Measurements from ENCODE around the gene CCDC86.
"Not testable (repeated sequence)": the region's sequence is repeated elsewhere in the genome, so short reads cannot be mapped to it uniquely, and the experiment has no call there.

CCDC86 gene

GRCh38 chr11:60821827-60822599 is 19.9 kb upstream of the CCDC86 start:
- H3K4me3 ChIP-seq (replicated peaks; ENCODE audit: insufficient read depth, low read length): no peak overlapping the region
- no peaks in the 10 kb centered on the region for H3K27me3 ChIP-seq (ENCODE audit: insufficient read depth, poor library complexity, severe bottlenecking)
- no peak for TF ChIP-seq SPI1 (IDR thresholded peaks at IDR 0.05; ENCODE audit: borderline replicate concordance, low read depth)
- TF ChIP-seq GABPA (IDR thresholded peaks at IDR 0.05; ENCODE audit: low read depth): no peak
- no peak for TF ChIP-seq CTCF (IDR thresholded peaks at IDR 0.05; ENCODE audit: insufficient read depth, low read length)
- TF ChIP-seq, protein P1, sequence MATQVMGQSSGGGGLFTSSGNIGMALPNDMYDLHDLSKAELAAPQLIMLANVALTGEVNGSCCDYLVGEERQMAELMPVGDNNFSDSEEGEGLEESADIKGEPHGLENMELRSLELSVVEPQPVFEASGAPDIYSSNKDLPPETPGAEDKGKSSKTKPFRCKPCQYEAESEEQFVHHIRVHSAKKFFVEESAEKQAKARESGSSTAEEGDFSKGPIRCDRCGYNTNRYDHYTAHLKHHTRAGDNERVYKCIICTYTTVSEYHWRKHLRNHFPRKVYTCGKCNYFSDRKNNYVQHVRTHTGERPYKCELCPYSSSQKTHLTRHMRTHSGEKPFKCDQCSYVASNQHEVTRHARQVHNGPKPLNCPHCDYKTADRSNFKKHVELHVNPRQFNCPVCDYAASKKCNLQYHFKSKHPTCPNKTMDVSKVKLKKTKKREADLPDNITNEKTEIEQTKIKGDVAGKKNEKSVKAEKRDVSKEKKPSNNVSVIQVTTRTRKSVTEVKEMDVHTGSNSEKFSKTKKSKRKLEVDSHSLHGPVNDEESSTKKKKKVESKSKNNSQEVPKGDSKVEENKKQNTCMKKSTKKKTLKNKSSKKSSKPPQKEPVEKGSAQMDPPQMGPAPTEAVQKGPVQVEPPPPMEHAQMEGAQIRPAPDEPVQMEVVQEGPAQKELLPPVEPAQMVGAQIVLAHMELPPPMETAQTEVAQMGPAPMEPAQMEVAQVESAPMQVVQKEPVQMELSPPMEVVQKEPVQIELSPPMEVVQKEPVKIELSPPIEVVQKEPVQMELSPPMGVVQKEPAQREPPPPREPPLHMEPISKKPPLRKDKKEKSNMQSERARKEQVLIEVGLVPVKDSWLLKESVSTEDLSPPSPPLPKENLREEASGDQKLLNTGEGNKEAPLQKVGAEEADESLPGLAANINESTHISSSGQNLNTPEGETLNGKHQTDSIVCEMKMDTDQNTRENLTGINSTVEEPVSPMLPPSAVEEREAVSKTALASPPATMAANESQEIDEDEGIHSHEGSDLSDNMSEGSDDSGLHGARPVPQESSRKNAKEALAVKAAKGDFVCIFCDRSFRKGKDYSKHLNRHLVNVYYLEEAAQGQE (IDR thresholded peaks at IDR 0.05; ENCODE audit: insufficient replicate concordance, low read depth): no peak
- TF ChIP-seq POLR2AphosphoS5 (IDR thresholded peaks at IDR 0.05; ENCODE audit: low read depth): no peak
- H3K27ac ChIP-seq (replicated peaks): no peak overlapping the region
- DNase-seq (ENCODE audit: low read depth in 1 of 2, low spot score in 1 of 2): no peak

DNA sequence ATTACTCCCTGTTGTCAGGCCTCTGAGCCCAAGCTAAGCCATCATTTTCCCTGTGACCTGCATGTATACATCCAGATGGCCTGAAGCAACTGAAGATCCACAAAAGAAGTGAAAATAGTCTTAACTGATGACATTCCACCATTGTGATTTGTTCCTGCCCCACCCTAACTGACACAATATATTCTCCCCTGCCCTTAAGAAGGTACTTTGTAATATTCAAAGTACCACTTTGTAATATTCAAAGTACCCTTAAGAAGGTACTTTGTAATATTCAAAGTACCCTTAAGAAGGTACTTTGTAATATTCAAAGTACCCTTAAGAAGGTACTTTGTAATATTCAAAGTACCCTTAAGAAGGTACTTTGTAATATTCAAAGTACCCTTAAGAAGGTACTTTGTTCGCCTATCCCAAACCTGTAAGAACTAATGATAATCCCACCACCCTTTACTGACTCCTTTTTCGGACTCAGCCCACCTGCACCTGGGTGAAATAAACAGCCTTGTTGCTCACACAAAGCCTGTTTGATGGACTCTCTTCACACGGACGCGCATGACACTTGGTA is 18.1 kb upstream of the CCDC86 start:
- not testable (repeated sequence) for DNase-seq (ENCODE audit: low read depth in 1 of 2, low spot score in 1 of 2); H3K27ac ChIP-seq (replicated peaks); H3K27me3 ChIP-seq (ENCODE audit: insufficient read depth, poor library complexity, severe bottlenecking); H3K4me3 ChIP-seq (replicated peaks; ENCODE audit: insufficient read depth, low read length)

DNA sequence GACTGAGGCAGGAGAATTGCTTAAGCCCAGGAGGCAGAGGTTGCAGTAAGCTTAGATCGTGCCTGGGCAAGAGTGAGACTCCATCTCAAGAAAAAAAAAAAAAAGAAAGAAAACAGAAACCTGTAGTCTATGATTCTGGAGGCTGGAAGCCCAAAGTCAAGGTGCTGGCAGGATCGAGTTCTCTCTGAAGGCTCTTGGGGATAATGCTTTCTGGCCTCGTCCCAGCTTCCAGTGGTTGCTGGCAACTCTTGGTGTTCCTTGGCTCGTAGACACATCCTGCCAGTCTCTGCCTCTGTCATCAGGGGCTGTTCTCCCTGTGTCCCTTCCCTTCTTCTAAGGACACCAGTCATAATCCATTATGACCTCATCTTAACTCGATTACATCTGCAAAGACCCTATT is 16.8 kb upstream of the CCDC86 start:
- no peak overlapping the region for H3K27ac ChIP-seq (replicated peaks)
- H3K4me3 ChIP-seq (replicated peaks; ENCODE audit: insufficient read depth, low read length): no peak overlapping the region
- H3K27me3 ChIP-seq (ENCODE audit: insufficient read depth, poor library complexity, severe bottlenecking): no peaks in the 10 kb centered on the region
- no peak for DNase-seq (ENCODE audit: low read depth in 1 of 2, low spot score in 1 of 2)
- TF ChIP-seq SPI1 (IDR thresholded peaks at IDR 0.05; ENCODE audit: borderline replicate concordance, low read depth) (no peak), POLR2AphosphoS5 (IDR thresholded peaks at IDR 0.05; ENCODE audit: low read depth) (no peak), CTCF (IDR thresholded peaks at IDR 0.05; ENCODE audit: insufficient read depth, low read length) (no peak), GABPA (IDR thresholded peaks at IDR 0.05; ENCODE audit: low read depth) (no peak)
- TF ChIP-seq, protein P1 (IDR thresholded peaks at IDR 0.05; ENCODE audit: insufficient replicate concordance, low read depth): no peak

DNA sequence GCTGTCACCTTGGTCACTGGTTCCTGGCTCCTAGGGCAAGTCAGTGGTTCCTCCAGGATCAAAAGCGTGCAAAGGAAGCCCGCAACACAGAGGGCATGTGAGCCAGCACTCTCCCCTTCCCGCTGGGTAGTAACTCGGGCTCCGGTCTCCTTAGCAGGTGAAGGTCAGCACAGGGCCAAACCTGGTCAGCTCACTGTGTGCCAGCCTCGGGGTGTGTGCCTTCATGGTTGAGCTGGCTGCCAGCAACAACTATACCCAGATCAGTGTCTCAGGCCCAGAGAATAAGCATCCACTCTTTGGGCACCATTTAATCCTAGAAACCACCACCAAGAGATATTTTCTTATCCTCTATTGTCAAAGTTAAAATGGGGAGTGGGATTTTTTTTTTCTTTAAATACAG is 16.1 kb upstream of the CCDC86 start:
- Histone ChIP-seq H3K27me3 (ENCODE audit: insufficient read depth, poor library complexity, severe bottlenecking) (no peaks in the 10 kb centered on the region), H3K27ac (replicated peaks) (no peak overlapping the region), H3K4me3 (replicated peaks; ENCODE audit: insufficient read depth, low read length) (no peak overlapping the region)
- TF ChIP-seq GABPA (IDR thresholded peaks at IDR 0.05; ENCODE audit: low read depth): no peak
- DNase-seq (ENCODE audit: low read depth in 1 of 2, low spot score in 1 of 2): no peak

Measured in HL-60 (cell line).